ENCODE results near the gene GADL1. TPM values are rescaled to one million over a fixed set of nuclear protein-coding genes. Genes with fewer than 3 reads are reported as not detected.

Gene GADL1
- total RNA-seq, 2 experiments from 2014 or later: not detected

GRCh38 chr3:30756218-30756617 is 138.2 kb downstream of the GADL1 start:
- POLR2A ChIA-PET: no interaction called here

GRCh38 chr3:30754426-30754825 is 140.0 kb downstream of the GADL1 start:
- Mint-ChIP-seq H3K4me3 (no peak overlapping the region), H3K36me3 (ENCODE audit: low read depth) (no peaks in the 10 kb centered on the region), H3K27ac (no peak overlapping the region), H3K27me3 (peaks cover 6% of the 10 kb centered on the region), H3K4me1 (peaks cover 13% of the 10 kb centered on the region), H3K9me3 (no peaks in the 10 kb centered on the region)
- DNase-seq: no peak
- ChIA-PET CTCF (interaction anchor here (1.2 kb wide), 1 partner anchor 711 kb away, joined by 3 read pairs; no protein-coding TSS in a partner anchor), POLR2A (no interaction called here)

More at GRCh38 chr3:30756218-30756617, 138.2 kb downstream of the GADL1 start:
- CTCF ChIA-PET: interaction anchor here (0.6 kb wide), 1 partner anchor 672 kb away, joined by 3 read pairs; no protein-coding TSS in a partner anchor
- H3K27ac Mint-ChIP-seq: no peak overlapping the region
- H3K36me3 Mint-ChIP-seq (ENCODE audit: low read depth): no peaks in the 10 kb centered on the region
- no peaks in the 10 kb centered on the region for H3K9me3 Mint-ChIP-seq
- peaks cover 12% of the 10 kb centered on the region for H3K4me1 Mint-ChIP-seq
- H3K4me3 Mint-ChIP-seq: no peak overlapping the region
- DNase-seq: no peak
- H3K27me3 Mint-ChIP-seq: peaks cover 9% of the 10 kb centered on the region

- no peak for DNase-seq
- Mint-ChIP-seq H3K9me3 (no peaks in the 10 kb centered on the region), H3K36me3 (ENCODE audit: low read depth) (no peaks in the 10 kb centered on the region), H3K4me1 (peaks cover 18% of the 10 kb centered on the region), H3K27ac (no peak overlapping the region), H3K4me3 (no peak overlapping the region), H3K27me3 (peaks cover 6% of the 10 kb centered on the region)
- CTCF ChIA-PET: interaction anchor here (1.2 kb wide), 1 partner anchor 9 kb away, joined by 4 read pairs; no protein-coding TSS in a partner anchor
- POLR2A ChIA-PET: no interaction called here
Measured at GRCh38 chr3:30753766-30754165, 140.7 kb downstream of the GADL1 start.

GRCh38 chr3:30752970-30753369 is 141.5 kb downstream of the GADL1 start:
- Mint-ChIP-seq H3K36me3 (ENCODE audit: low read depth) (no peaks in the 10 kb centered on the region), H3K9me3 (no peaks in the 10 kb centered on the region)
- POLR2A ChIA-PET: no interaction called here

GRCh38 chr3:30752491-30752890 is 142.0 kb downstream of the GADL1 start:
- H3K27me3 Mint-ChIP-seq: peaks cover 4% of the 10 kb centered on the region
- no peaks in the 10 kb centered on the region for H3K9me3 Mint-ChIP-seq
- DNase-seq: no peak
- ChIA-PET CTCF (interaction anchor here (1.1 to 1.7 kb wide), 3 partner anchors 8 to 678 kb away, joined by 3 to 7 read pairs (median 4); no protein-coding TSS in a partner anchor), POLR2A (no interaction called here)
- no peak overlapping the region for H3K27ac Mint-ChIP-seq
- no peak overlapping the region for H3K4me3 Mint-ChIP-seq
- H3K36me3 Mint-ChIP-seq (ENCODE audit: low read depth): no peaks in the 10 kb centered on the region
- peaks cover 21% of the 10 kb centered on the region for H3K4me1 Mint-ChIP-seq

More at GRCh38 chr3:30752970-30753369, 141.5 kb downstream of the GADL1 start:
- CTCF ChIA-PET: interaction anchor here (1.2 kb wide), 1 partner anchor 9 kb away, joined by 4 read pairs; no protein-coding TSS in a partner anchor
- Mint-ChIP-seq H3K4me3 (no peak overlapping the region), H3K4me1 (peaks cover 19% of the 10 kb centered on the region), H3K27me3 (peaks cover 3% of the 10 kb centered on the region), H3K27ac (no peak overlapping the region)
- no peak for DNase-seq

GRCh38 chr3:30751610-30752299 is 142.7 kb downstream of the GADL1 start:
- POLR2A ChIA-PET: no interaction called here

GRCh38 chr3:30750967-30751366 is 143.5 kb downstream of the GADL1 start:
- no peak for DNase-seq
- H3K27ac Mint-ChIP-seq: no peak overlapping the region
- POLR2A ChIA-PET: no interaction called here

More at GRCh38 chr3:30751610-30752299, 142.7 kb downstream of the GADL1 start:
- H3K9me3 Mint-ChIP-seq: no peaks in the 10 kb centered on the region
- H3K4me3 Mint-ChIP-seq: no peak overlapping the region
- no peak overlapping the region for H3K27ac Mint-ChIP-seq
- H3K27me3 Mint-ChIP-seq: peaks cover 4% of the 10 kb centered on the region
- no peaks in the 10 kb centered on the region for H3K36me3 Mint-ChIP-seq (ENCODE audit: low read depth)
- H3K4me1 Mint-ChIP-seq: peaks cover 21% of the 10 kb centered on the region
- peak; percentile 42 for DNase-seq
- CTCF ChIA-PET: interaction anchor here (0.6 to 1.7 kb wide), 7 partner anchors 58 to 737 kb away, joined by 3 to 8 read pairs (median 4); no protein-coding TSS in a partner anchor

GRCh38 chr3:30749230-30749629 is 145.2 kb downstream of the GADL1 start:
- no peak overlapping the region for H3K4me3 Mint-ChIP-seq

More at GRCh38 chr3:30750967-30751366, 143.5 kb downstream of the GADL1 start:
- no peaks in the 10 kb centered on the region for H3K9me3 Mint-ChIP-seq
- H3K4me1 Mint-ChIP-seq: peaks cover 21% of the 10 kb centered on the region
- CTCF ChIA-PET: interaction anchor here (1.0 to 1.7 kb wide), 5 partner anchors 16 to 710 kb away, joined by 3 to 8 read pairs (median 5); no protein-coding TSS in a partner anchor
- H3K36me3 Mint-ChIP-seq (ENCODE audit: low read depth): no peaks in the 10 kb centered on the region
- no peak overlapping the region for H3K4me3 Mint-ChIP-seq
- H3K27me3 Mint-ChIP-seq: peaks cover 1% of the 10 kb centered on the region

GRCh38 chr3:30747771-30748281 is 146.6 kb downstream of the GADL1 start:
- Mint-ChIP-seq H3K27me3 (peaks cover 1% of the 10 kb centered on the region), H3K4me1 (peaks cover 33% of the 10 kb centered on the region), H3K9me3 (no peaks in the 10 kb centered on the region), H3K36me3 (ENCODE audit: low read depth) (no peaks in the 10 kb centered on the region), H3K4me3 (no peak overlapping the region), H3K27ac (no peak overlapping the region)
- POLR2A ChIA-PET: no interaction called here
- CTCF ChIA-PET: no interaction called here
- no peak for DNase-seq

More at GRCh38 chr3:30749230-30749629, 145.2 kb downstream of the GADL1 start:
- POLR2A ChIA-PET: no interaction called here
- Mint-ChIP-seq H3K4me1 (peaks cover 21% of the 10 kb centered on the region), H3K27ac (no peak overlapping the region), H3K27me3 (peaks cover 1% of the 10 kb centered on the region), H3K9me3 (no peaks in the 10 kb centered on the region), H3K36me3 (ENCODE audit: low read depth) (no peaks in the 10 kb centered on the region)
- DNase-seq: no peak
- CTCF ChIA-PET: interaction anchor here (1.5 kb wide), 1 partner anchor 550 kb away, joined by 4 read pairs; no protein-coding TSS in a partner anchor

GRCh38 chr3:30743641-30744317 is 150.7 kb downstream of the GADL1 start:
- Mint-ChIP-seq H3K4me3 (no peak overlapping the region), H3K27me3 (peaks cover 1% of the 10 kb centered on the region), H3K27ac (no peak overlapping the region), H3K4me1 (peaks cover 17% of the 10 kb centered on the region), H3K36me3 (ENCODE audit: low read depth) (no peaks in the 10 kb centered on the region), H3K9me3 (no peaks in the 10 kb centered on the region)
- ChIA-PET POLR2A (interaction anchor here (0.9 kb wide), 1 partner anchor 9 kb away, joined by 3 read pairs; no protein-coding TSS in a partner anchor), CTCF (interaction anchor here (1.1 to 2.0 kb wide), 3 partner anchors 9 to 701 kb away, joined by 4 to 5 read pairs (median 4); no protein-coding TSS in a partner anchor)
- DNase-seq: no peak

- H3K4me1 Mint-ChIP-seq: peaks cover 16% of the 10 kb centered on the region
- POLR2A ChIA-PET: interaction anchor here (0.9 kb wide), 1 partner anchor 8 kb away, joined by 3 read pairs; no protein-coding TSS in a partner anchor
- no peak overlapping the region for H3K4me3 Mint-ChIP-seq
- CTCF ChIA-PET: interaction anchor here (2.0 kb wide), 1 partner anchor 26 kb away, joined by 5 read pairs; no protein-coding TSS in a partner anchor
- no peak for DNase-seq
- H3K27ac Mint-ChIP-seq: no peak overlapping the region
- no peaks in the 10 kb centered on the region for H3K9me3 Mint-ChIP-seq
- H3K27me3 Mint-ChIP-seq: peaks cover 1% of the 10 kb centered on the region
- H3K36me3 Mint-ChIP-seq (ENCODE audit: low read depth): no peaks in the 10 kb centered on the region
Measured at GRCh38 chr3:30742796-30743619, 151.5 kb downstream of the GADL1 start.

GRCh38 chr3:30741889-30742288 is 152.6 kb downstream of the GADL1 start:
- Mint-ChIP-seq H3K4me3 (no peak overlapping the region), H3K27ac (no peak overlapping the region), H3K9me3 (no peaks in the 10 kb centered on the region), H3K27me3 (no peaks in the 10 kb centered on the region), H3K4me1 (peaks cover 14% of the 10 kb centered on the region), H3K36me3 (ENCODE audit: low read depth) (no peaks in the 10 kb centered on the region)
- CTCF ChIA-PET: no interaction called here
- DNase-seq: no peak
- POLR2A ChIA-PET: no interaction called here

Measured in activated CD4-positive, alpha-beta memory T cell treated with anti-CD3 and anti-CD28 coated beads, Interleukin-2, amount 10 ng/mL, durations not matched to agents 7 days and 5 days (primary cell).